Nephron (organoid): ENCODE results near the gene BAZ1A.

Experiments
- H3K27ac Mint-ChIP-seq, 3 experiments: 2 replicates each; pipeline ENCODE4 v1.8.0; 2020; ENCODE audit warnings: mixed read lengths in 3 of 3, mild to moderate bottlenecking in 2 of 3, moderate library complexity in 1 of 3
- H3K27me3 Mint-ChIP-seq: 2 replicates; pipeline ENCODE4 v1.8.0; 2021; ENCODE audit warnings: low read depth, mild to moderate bottlenecking, moderate library complexity, mixed read lengths
- H3K36me3 Mint-ChIP-seq: 2 replicates; pipeline ENCODE4 v1.8.0; 2020; ENCODE audit warnings: low read depth, mixed read lengths
- H3K4me1 Mint-ChIP-seq: 2 replicates; pipeline ENCODE4 v1.8.0; 2020; ENCODE audit warnings: mixed read lengths
- H3K4me3 Mint-ChIP-seq, 3 experiments: 2 replicates each; pipeline ENCODE4 v1.8.0; 2020; ENCODE audit warnings: mild to moderate bottlenecking in 3 of 3, mixed read lengths in 3 of 3, moderate library complexity in 2 of 3
- H3K9me3 Mint-ChIP-seq: 2 replicates; pipeline ENCODE4 v1.8.0; 2020; ENCODE audit warnings: mixed read lengths
- CTCF ChIP-seq, 3 experiments: fragments of 200-600 bp; sonication (generic); IDR thresholded peaks; one replicate each; pipeline ENCODE4 v1.5.0; 2021; ENCODE audit warnings: antibody characterized with exemption in 3 of 3; ENCODE audit not compliant: unreplicated experiment in 3 of 3

BAZ1A gene

GRCh38 chr14:34911209-34912150 lies 36.3 kb upstream of the BAZ1A start:
- Mint-ChIP-seq H3K4me1 (no peaks in the 10 kb centered on the region), H3K4me3 (no peak overlapping the region), H3K9me3 (no peaks in the 10 kb centered on the region), H3K36me3 (no peaks in the 10 kb centered on the region), H3K27me3 (no peaks in the 10 kb centered on the region), H3K27ac (no peak overlapping the region)
- TF ChIP-seq CTCF (IDR thresholded peaks at IDR 0.05; ENCODE audit: unreplicated experiment in 3 of 3) = no peak

GRCh38 chr14:34906287-34906686 lies 31.1 kb upstream of the BAZ1A start:
- Mint-ChIP-seq H3K9me3 (no peaks in the 10 kb centered on the region), H3K27ac (no peak overlapping the region), H3K4me3 (no peak overlapping the region), H3K36me3 (no peaks in the 10 kb centered on the region), H3K27me3 (no peaks in the 10 kb centered on the region), H3K4me1 (no peaks in the 10 kb centered on the region)
- no peak for TF ChIP-seq CTCF (IDR thresholded peaks at IDR 0.05; ENCODE audit: unreplicated experiment in 3 of 3)

DNA sequence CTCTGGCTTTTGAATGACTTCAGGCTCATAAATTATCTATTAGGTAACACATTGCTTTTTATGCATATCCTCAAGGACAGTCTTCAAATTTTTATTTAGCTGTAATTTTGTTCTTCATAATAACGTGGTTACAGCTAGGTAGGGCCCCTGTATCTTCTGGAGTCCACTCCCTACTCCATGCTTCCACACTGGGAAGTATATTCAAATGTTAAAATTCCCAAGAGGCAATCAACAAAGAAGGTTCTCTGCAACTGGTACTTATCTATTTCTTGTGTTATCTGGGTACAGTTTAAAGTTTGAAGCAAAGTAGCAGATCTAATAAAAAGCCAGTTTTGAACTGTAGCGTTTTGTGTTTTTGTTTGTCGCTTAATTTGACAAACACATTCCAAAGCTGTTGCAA lies 20.1 kb upstream of the BAZ1A start:
- H3K4me1 Mint-ChIP-seq = no peaks in the 10 kb centered on the region
- no peaks in the 10 kb centered on the region for H3K27me3 Mint-ChIP-seq
- no peak for TF ChIP-seq CTCF (IDR thresholded peaks at IDR 0.05; ENCODE audit: unreplicated experiment in 3 of 3)
- H3K27ac Mint-ChIP-seq = no peak overlapping the region
- no peak overlapping the region for H3K4me3 Mint-ChIP-seq
- no peaks in the 10 kb centered on the region for H3K9me3 Mint-ChIP-seq
- no peaks in the 10 kb centered on the region for H3K36me3 Mint-ChIP-seq

DNA sequence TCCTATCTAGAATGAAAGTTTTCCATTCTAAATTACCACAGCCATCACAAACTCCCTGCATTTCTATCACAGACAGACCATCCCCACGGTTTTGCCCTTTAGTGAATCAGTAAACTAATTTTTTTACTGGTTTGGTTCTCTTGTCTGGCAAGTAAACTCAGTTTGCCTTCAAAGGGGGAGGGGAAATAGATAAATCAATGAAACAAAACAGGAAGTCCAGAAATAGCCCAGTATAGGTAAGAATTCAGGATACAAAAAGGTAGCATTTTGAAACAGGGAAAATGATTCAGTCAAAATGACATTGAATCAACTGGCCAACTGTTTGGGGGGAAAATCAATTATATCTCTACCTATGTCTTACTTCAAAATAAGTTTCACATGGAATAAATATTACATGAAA lies 15.8 kb upstream of the BAZ1A start:
- no peaks in the 10 kb centered on the region for H3K9me3 Mint-ChIP-seq
- H3K27ac Mint-ChIP-seq = no peak overlapping the region
- no peaks in the 10 kb centered on the region for H3K36me3 Mint-ChIP-seq
- H3K4me3 Mint-ChIP-seq = no peak overlapping the region
- no peak for TF ChIP-seq CTCF (IDR thresholded peaks at IDR 0.05; ENCODE audit: unreplicated experiment in 3 of 3)
- no peaks in the 10 kb centered on the region for H3K27me3 Mint-ChIP-seq
- no peaks in the 10 kb centered on the region for H3K4me1 Mint-ChIP-seq

DNA sequence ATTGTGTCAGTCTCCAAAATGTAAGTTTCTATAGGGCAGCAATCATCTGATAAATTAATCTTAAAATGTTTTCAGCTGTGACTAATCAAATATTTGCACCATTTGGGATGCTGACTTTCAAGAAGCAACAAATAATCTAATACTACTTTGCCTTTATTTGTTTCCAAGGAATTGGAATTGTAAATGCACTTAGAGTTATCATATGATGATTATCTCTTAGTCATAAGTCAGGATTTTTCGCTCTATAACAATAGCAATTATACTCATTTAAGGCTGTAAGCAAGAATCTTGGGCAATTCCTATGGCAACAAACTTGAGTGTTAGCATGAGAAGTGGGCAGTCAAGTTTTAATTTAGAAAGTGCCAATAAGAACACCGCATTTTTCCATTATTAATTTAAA lies 13.0 kb upstream of the BAZ1A start:
- no peak for TF ChIP-seq CTCF (IDR thresholded peaks at IDR 0.05; ENCODE audit: unreplicated experiment in 3 of 3)
- H3K4me1 Mint-ChIP-seq = no peaks in the 10 kb centered on the region
- H3K27me3 Mint-ChIP-seq = no peaks in the 10 kb centered on the region
- no peaks in the 10 kb centered on the region for H3K9me3 Mint-ChIP-seq
- no peak overlapping the region for H3K4me3 Mint-ChIP-seq
- no peaks in the 10 kb centered on the region for H3K36me3 Mint-ChIP-seq
- H3K27ac Mint-ChIP-seq = no peak overlapping the region

DNA sequence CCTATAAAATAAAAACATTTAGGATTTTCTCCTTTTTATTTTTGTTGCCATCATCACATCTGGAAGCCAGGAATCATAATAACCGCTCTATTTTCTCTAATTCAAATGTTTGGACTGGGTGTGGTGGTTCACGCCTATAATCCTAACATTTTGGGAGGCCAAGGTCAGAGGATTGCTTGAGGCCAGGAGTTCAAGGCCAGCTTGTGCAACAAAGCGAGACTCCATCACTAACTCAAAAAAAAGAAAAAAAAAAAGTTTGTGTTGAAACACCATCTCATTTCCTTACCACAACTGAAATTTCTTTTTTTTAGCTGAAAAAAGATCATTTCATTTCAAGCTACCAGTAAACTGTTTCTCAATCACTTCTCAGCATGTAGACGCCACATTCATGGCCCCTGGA lies 8.8 kb upstream of the BAZ1A start:
- no peak for TF ChIP-seq CTCF (IDR thresholded peaks at IDR 0.05; ENCODE audit: unreplicated experiment in 3 of 3)
- Mint-ChIP-seq H3K4me1 (no peaks in the 10 kb centered on the region), H3K9me3 (no peaks in the 10 kb centered on the region), H3K36me3 (no peaks in the 10 kb centered on the region), H3K4me3 (no peak overlapping the region), H3K27ac (no peak overlapping the region), H3K27me3 (no peaks in the 10 kb centered on the region)
